GM19023 (cell line): Measurements from ENCODE around the gene CLEC7A.

Source experiments
- ATAC-seq: cut with Tn5 transposase; IDR thresholded peaks from one replicate; pipeline ENCODE4 v1.9.1; 2021; ENCODE audit warnings: mild to moderate bottlenecking, moderate library complexity; ENCODE audit not compliant: unreplicated experiment

The CLEC7A gene

GRCh38 chr12:10130042-10130441 is at the start of gene CLEC7A:
TSS of gene CLEC7A (minus strand) at chr12:10130199. CDS start at chr12:10130082, 117 bp downstream.
- no peak for ATAC-seq

- ATAC-seq, result no peak
Observed at GRCh38 chr12:10179776-10180181, 49.8 kb upstream of the CLEC7A start.

DNA sequence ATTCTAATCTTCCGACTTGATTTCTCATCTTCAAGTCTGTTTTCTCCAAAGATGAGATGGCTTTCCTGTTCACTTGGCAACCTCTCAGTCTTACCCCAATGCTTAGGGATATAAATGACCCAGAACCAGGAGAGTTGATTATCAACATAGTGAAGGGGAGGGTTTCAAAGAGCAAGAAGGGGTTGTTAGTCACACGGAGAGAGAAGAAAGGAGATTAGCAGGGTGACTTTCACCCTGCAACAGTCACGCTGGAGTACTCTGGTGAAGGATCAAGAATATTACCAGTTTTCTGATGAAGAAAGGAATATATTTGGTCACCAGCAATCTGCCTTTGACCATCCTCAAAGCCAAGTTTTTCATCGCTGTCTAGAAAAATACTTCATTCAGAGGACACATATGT is 48.8 kb upstream of the CLEC7A start, which contains the start of gene TMEM52B:
TMEM52B (plus strand) TSS at position 212 of the 400 bp plus-strand sequence. CDS start 543 bp downstream, outside the sequence.
- no peak for ATAC-seq

- no peak for ATAC-seq
Observed at GRCh38 chr12:10175846-10176636, 46.0 kb upstream of the CLEC7A start.

GRCh38 chr12:10174986-10175614 is 45.1 kb upstream of the CLEC7A start:
- no peak for ATAC-seq

DNA sequence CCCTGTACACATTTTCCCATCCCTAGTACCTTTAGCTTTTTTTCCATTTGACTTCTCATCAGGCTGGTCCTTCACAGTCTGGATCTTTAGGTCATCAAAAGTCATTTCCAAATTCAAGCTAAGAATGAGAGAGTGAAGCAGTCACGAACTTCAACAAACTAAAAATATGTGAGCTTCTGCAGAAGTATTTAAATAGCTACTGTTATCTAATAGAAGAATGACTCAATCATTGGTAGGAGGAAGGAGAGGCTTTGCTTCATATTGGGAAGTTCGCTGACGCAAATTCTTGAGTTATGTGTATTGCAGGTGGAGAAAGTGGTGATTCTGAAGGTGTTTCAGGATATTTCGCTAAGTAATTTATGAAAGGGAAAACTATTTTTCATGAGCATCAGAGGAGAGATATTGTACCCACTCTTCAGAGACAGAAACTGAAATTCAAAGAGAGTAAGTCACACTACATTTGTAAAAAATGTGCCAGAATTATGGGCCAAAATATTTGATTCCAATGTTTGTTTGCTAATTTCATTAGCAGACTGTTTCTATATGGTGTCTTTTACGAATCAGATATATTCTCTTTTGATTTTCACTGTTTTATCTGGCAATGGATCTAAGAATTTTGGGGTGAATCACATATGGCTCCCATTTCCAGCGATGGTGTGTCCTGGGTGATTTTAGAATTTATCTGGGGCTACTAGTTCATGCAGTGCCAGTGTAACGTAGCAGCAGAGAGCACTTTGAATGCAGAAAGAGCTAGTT is 42.2 kb upstream of the CLEC7A start, which contains the start of gene OLR1:
OLR1 (minus strand) TSS at position 160 of the 756 bp plus-strand sequence; CDS start at position 105, 55 bp downstream.
- ATAC-seq, result no peak

- ATAC-seq, result no peak
Observed at GRCh38 chr12:10170216-10170615, 40.2 kb upstream of the CLEC7A start.

- no peak for ATAC-seq
Observed at GRCh38 chr12:10169104-10169503, 39.1 kb upstream of the CLEC7A start.

DNA sequence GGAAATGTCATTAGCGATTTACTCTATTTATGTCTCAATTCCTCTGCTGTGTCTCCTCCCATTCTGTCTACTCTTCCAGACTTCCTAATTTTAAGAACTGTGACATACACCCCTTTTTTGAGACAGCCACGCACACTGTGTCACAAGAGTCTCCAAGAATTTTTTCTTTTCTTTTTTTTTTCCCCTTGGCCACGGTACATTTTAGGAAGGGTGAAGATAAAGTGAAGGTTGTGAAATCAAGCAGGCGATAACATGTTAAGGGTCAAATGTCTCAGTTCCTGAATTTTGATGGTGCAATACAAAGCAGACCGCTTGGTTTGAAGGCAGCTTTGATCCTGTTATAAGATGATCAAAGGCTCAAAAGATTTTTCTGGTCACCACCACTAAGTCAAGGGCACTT is 37.6 kb upstream of the CLEC7A start:
- ATAC-seq, result no peak

DNA sequence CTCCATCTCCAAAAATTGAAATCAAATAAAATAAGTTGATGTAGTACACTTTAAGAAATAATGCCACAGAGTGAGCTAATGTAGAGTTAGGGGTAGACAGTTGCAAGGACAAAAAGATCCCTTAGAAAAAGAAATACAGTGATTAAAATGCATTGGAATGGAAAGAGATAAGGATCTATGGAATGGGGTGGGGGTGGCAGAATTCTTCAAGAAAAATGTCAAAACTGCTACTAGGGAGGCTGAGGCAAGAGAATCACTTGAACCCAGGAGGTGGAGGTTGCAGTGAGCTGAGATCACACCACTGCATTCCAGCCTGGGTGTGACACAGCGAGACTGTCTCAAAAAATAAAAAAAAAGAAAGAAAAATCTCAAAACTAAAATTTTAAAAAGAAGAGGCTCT is 35.4 kb upstream of the CLEC7A start:
- ATAC-seq, result no peak

DNA sequence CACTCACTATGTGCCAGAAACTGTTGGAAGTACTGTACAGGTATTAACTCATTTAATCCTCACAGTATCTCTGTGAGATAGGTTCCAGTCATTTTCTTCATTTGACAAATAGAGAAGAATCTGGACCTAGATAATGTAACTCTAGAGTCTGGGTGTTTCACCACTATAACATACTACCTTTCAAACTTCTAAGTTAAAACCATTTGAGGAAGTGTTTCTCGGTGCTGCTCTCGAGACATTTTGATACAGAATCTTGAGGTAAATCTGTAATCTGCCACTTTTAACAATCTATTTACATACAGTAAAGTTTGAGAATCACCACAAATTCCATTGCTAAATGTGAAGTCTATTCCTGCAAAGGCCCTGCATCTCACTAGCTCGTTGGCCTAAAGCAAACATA is 33.1 kb upstream of the CLEC7A start:
- ATAC-seq, result no peak

GRCh38 chr12:10160617-10161385 is 30.8 kb upstream of the CLEC7A start:
- no peak for ATAC-seq

DNA sequence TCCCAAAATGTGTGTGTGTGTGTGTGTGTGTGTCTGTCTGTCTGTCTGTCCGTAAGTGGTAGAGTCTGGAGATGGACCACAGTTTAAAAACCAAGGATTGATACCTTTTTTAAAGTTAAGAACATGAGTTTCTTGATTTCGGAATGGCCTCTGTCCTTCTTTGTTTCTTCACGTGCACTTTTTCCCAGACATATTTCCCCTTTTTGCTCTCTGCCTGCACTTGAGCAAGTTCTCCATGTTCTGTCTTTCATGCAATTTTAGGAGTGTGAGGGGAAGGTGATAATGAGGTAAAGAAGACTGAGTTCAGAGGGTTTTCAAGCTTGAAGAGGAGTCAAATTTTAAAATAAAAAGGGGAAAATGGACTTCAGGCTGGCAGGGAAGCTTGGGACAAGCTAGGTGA is 29.3 kb upstream of the CLEC7A start:
- ATAC-seq, result no peak

DNA sequence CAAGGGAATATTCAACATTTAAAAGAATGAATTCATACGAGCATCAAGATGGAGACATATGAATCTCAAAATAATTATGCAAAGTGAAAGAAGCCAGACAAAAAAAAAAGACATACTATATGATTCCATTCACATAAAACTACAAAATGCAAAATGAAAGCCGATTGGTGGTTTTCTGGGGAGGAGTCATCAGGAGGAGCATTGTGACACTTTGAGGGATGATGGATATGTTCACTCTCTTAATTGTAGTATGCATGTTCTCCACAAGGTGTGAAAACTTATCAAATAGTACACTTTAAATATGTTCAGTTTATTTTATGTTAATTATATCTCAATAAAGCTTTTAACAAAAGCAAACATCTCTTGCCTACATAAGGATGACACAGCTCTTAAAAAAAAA is 28.4 kb upstream of the CLEC7A start:
- ATAC-seq, result no peak

GRCh38 chr12:10155966-10156365 is 26.0 kb upstream of the CLEC7A start:
- ATAC-seq, result no peak

DNA sequence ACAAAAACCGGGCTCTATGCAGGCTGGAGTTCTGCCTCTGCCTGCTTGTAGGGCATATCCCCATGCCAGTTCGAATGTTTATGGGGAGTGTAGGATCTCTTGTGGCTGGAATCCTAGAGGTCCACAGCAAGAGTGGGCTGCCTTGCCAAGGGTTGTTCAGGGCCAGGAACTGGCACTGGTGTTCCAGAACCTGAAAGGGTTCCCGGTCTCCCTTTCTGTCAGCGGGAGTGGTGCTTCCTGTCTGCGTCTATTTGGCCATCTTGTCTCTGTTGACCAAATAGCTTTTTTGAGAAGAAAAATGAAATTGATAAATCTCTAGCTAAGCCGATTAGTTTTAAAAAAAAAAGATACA is 24.1 kb upstream of the CLEC7A start:
- no peak for ATAC-seq

DNA sequence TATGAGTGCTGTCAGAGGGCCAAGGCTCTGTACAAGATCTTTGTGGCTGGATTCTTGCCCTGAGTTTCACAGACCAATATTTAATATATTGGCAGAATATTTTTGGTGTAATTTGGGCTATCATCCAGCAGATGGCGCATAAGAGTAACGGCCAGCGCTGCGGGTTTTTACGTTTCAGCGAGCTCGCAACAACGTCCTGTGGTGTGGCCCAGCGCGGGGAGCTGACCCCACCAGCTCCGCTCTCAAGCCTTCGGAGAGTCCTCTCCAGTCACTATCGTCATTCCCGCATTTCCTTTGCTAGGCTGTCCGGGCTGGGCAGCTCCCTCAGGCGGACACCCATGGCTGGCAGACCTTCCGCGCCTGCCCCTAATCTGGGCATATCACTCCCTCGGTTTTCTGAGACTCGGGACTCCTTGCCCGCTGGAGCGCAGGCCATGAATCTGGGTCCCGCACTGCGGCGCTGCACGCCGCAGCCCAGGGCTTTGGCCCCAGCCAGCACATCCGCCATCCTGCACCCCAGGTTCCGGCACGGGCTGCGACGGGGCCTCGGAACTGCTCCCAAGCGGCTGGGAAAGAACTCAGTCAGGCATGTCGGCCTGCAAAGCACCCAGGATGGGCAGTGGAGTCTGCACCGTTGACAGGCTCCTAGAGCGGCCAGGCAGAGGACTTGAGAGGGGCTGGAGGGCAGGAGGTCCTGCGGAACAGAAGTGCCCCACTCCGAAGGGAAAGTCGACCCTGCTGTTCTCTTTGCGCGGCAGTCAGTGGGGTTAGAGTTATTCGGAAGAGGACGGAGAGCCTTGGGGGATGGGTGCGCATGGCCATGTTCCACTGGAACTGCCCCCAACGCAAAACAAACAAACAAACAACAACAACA is 23.5 kb upstream of the CLEC7A start:
- ATAC-seq, result peak; percentile 54

- no peak for ATAC-seq
Observed at GRCh38 chr12:10151621-10152020, 21.6 kb upstream of the CLEC7A start.

DNA sequence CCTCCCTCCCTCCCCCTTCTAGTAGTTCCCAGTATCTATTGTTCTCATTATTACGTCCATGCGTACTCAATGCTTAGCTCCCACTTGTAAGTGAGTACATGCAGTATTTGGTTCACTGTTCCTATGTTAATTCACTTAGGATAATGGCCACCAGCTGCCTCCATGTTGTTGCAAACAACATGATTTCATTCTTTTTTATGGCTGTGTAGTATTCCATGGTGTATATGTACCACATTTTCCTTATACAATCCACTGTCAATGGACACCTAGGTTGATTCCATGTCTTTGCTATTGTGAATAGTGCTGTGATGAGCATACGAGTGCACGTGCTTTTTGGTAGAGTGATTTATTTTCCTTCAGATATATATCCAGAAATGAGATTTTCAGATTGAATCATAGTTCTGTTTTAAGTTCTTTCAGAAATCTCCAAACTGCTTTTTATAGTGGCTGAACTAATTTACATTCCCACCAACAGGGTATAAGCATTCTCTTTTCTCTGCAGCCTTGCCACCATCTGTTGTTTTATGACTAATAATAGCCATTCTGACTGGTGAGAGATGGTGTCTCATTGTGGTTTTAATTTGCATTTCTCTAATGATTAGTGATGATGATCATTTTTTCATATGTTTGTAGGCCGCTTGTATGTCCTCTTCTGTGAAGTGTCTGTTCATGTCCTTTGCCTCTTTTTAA is 17.9 kb upstream of the CLEC7A start:
- ATAC-seq, result peak; percentile 67
